SH-SY5Y (cell line): ENCODE data around the gene INHBC.

ENCODE experiments used
- GATA2 ChIP-seq: IDR thresholded peaks from 2 replicates; pipeline ENCODE4 v1.6.1; 2011; ENCODE audit warnings: mild to moderate bottlenecking, low read depth, low read length
- GATA3 ChIP-seq: IDR thresholded peaks from 2 replicates; pipeline ENCODE4 v1.6.1; 2011; ENCODE audit warnings: low read depth, mild to moderate bottlenecking, low read length, moderate library complexity

DNA sequence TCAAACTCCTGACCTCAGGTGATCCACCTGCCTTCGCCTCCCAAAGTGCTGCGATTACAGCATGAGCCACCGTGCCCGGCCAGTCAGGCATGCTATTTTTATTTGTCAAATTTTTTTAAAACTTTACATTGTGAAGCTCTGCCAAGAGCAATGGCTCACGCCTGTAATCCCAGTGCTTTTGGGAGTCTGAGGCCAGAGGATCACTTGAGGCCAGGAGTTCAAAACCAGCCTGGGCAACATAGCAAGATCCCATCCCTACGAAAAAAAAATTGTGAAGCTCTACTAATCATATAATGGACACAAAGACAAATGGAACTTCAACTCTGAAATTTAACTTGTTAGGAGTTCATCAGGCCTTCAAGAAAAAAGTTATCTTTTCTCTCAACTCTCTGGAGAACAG lies 5.6 kb upstream of the INHBC start:
- no peak for TF ChIP-seq GATA2
- TF ChIP-seq GATA3 = no peak
